HG02943 (cell line): ENCODE results near the gene GBX1.

ENCODE experiments used
- ATAC-seq: cut with Tn5 transposase; IDR thresholded peaks from one replicate; pipeline ENCODE4 v1.9.1; 2021; ENCODE audit warnings: mild to moderate bottlenecking, low read depth, moderate library complexity; ENCODE audit not compliant: unreplicated experiment

The GBX1 gene

DNA sequence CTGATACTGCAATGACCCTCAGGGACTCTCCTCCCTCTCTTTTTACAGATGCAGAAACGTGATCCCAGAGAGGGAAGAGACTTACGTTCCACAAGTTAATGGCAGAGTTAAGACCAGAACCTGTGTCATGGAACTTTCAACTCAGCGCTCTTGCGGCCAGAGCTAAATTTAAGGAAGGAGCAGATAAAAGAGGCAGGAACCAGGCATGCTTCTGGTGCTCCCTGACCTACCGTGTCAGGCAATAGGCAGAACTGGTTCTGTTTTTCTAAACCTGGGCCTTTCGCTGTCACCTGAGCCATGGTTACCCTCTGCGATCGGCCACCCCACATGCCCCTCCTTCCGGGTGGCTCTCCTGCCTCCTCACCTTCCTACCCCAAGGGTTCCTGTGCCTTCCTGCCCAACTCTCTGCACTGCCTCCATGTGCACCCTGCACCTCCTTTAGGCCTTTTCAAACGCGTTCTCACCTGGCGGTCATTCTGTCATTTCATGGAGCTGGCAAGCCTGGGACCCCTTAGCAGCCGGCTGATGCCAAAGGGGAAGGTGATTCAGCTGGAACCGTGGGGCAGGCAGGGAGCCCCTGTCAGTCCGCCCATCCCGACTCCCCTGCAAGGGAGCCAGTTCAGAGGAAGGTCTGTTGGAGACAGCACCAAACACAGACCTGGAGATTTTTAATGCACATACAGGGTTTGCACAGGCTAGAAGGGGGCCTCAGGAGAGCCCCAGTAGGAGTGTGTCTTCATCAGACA lies 7.7 kb upstream of the GBX1 start:
- ATAC-seq: no peak

DNA sequence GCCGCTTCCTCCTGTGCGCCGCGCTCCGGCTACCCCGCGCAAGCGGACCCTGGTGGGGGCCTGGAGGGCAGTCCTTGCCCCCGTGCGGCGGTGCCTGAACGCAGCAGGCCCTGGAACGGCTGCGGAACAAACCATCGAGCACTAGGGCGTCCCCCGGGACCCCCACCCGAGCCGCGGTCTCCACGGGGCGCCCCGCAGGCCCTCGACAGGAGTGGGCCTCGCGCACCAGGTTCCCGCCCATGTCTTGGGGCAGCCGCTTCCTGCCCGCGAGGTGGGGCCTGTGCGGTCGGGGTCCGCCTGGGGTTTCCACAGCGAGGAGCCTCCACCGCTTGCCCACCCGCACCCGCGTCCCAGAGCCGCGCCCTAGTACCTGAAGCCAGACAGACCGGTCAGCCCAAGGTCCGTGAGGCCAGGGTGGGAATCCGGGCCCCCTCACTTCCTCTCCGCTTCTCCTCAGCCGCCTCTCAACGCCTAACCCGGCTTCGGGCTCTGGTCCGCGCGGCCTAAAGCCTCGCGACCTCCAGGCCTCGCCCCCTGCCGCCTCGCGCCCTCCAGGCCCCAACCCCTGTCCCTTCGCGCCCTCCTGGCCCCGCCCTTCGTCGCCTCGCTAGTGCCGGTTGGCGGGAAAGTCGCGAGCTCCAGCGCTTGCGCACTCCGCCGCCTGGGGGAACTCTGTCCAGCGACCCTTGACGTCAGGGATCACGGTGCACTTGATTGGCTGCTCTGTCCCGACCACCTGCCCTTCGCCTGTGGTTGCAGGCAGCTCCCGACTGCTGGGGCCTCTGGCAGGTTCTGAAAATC lies 7.0 kb upstream of the GBX1 start:
- ATAC-seq: no peak

- no peak for ATAC-seq
Measured at GRCh38 chr7:151173386-151174245, 6.1 kb upstream of the GBX1 start.

DNA sequence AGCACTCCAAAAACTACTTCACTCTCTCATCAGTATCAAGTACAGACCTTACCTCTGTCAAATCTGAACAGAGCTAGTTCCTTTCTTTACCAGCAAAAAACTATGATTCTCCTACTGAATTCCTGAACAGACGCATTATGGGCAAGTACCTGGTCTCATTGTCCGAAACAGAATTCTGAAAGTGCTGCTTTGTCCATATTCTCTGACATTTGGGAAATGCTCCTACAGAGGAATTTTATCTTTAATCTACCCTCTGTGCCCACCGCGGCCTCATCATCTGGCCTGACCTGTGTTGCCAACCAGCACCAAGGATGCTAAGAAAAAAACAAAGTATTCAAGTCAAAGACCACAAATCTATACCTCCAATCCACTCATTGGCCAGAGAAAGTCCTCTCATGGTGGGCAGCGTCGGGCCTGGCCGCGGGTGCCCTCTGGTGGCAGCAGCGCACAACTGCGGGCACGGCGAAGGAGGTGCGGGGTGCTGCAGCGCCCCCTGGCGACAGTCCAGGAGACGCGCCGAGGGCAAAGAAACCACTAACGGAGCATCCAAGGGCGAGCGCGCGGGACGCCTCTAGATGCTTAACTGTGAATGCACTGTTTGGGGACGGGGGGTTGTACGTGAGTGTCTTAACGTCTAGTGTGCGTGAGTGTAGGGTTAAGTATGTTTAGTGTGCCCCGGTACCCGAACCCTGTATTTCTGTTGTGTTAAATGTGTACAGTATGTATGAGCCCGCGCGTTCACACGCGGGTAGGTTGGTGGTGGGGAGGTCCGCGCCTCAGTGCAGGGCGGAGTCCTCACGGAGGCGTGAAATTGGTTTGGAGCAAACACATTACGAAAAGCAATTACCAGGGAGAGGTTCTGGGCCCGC lies 5.0 kb upstream of the GBX1 start:
- ATAC-seq: peak; percentile 74

DNA sequence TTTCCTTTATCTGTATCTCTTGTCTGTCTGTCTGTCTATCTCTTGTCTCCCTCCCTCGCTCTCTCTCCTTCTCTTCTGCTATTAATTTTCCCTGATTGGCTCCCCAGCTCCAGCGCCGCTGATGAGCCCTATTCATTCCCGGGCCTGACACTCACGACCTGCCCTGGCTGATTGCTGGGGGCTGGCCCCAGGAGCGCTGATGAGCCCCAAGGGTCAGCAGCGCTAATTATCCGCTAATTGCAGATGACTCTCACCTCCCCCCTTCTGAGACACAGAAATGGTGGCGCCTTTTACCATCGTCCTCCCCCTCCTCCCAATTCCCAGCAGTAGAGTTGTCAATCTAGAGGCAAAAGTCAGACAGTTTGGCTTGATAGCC lies 1.3 kb upstream of the GBX1 start:
- no peak for ATAC-seq

GRCh38 chr7:151168003-151168786 lies 701 bp upstream of the GBX1 start:
- ATAC-seq: no peak

GRCh38 chr7:151166629-151167196 lies 781 bp downstream of the GBX1 start:
- no peak for ATAC-seq

GRCh38 chr7:151161757-151162156 lies 5.7 kb downstream of the GBX1 start:
- ATAC-seq: no peak

DNA sequence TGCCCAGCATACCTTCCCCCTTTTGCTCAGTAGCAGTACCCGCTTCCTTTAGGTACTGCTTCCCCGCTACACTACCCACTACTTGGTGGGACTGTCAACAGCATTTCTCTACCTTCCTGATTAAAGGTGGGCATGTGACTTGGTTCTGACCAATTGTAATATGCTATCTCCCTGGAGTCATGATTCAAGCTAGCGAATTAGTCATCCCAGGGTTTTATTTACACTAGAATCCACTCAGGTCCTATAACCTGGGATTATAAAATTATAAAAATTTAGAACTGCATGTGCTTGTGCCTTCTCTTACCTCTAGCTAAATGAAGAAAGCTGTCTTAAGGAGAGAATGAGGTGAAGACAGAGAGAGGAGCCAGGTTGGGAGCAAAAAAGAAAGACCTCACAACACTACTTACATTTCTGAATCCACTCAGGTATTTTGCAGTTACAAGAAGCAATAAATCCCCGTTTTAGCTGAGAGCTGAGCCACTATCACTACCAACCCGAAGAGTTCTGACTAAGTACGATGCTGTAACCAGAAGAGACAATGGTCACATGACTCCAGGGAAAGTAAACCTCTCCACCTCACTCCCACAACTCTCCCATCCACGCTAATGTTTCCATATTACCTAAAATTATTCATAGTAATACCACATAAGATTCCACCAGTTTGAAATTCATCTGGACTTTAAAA lies 9.7 kb downstream of the GBX1 start:
- no peak for ATAC-seq

GRCh38 chr7:151152643-151153513 lies 14.6 kb downstream of the GBX1 start:
- ATAC-seq: no peak

- ATAC-seq: no peak
Measured at GRCh38 chr7:151150388-151150787, 17.1 kb downstream of the GBX1 start.

DNA sequence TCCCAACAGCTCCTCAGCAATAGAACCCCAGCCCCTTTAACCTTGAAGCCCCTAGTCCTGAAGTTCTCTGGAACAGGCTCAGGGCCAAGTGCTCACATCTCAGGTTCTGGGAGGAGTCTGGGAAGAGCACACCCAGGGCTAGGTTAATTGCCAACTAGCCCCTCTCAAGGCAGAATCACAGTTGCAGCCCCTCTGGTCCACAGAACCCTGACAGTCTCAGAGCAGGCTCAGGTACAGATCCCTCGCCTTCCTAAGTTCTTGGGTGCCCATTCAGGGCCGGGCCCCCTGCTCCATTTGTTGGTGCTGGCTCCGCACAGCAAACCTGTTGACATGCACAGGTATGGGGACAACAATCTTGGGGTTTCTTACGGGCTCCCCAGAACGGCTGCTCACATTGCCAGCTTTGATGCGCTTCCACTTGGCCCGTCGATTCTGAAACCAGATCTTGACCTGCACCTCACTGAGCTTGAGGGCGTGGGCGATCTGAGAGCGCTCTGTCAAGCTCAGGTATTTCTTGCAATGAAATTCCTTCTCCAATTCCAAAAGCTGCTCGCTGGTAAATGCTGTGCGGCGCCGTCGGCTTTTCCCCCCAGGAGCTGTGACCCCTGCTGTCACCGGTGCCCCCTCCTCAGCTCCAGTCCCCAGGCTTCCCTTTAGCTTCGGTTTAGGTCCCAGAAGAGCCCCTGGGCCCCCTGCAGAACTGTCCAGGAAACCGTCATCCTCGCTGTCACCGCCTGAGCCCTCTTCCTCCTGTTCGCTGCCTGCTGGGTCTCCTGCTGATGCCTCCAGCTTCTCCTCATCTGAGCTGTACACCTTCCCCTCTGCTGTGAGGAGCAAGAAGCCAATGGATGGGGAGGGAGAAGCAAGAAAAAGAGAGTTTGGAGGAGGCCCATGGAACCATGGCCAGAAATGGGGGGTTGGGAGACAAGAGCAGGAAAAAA lies 18.9 kb downstream of the GBX1 start:
- no peak for ATAC-seq

GRCh38 chr7:151146761-151147160 lies 20.7 kb downstream of the GBX1 start:
- no peak for ATAC-seq

- no peak for ATAC-seq
Measured at GRCh38 chr7:151144387-151144786, 23.1 kb downstream of the GBX1 start.

DNA sequence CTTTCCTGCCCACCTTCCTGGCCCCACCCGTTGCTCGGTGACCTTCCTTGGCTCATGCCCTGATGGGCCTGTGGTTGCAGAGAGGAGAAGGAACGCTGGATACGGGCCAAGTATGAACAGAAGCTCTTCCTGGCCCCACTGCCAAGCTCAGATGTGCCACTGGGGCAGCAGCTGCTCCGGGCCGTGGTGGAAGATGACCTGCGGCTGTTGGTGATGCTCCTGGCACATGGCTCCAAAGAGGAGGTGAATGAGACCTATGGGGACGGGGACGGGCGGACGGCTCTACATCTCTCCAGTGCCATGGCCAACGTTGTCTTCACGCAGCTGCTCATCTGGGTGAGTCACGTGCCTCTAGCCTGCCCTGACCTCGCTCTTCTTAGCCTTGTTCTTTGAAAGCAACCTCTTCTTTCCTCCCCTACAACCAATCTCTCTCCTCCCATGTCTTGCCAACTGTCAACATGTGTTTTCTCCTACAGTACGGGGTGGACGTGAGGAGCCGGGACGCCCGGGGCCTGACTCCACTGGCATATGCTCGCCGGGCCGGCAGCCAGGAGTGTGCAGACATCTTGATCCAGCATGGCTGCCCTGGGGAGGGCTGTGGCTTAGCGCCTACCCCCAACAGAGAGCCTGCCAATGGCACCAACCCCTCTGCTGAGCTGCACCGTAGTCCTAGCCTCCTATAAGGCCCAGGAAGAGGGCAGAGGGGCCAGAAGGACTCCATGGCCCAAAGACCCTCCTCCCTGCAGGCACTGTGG lies 24.1 kb downstream of the GBX1 start:
- no peak for ATAC-seq

- ATAC-seq: no peak
Measured at GRCh38 chr7:151142686-151143040, 24.8 kb downstream of the GBX1 start.
